ENCODE measurements around the gene HOXA7.

Gene HOXA7

DNA sequence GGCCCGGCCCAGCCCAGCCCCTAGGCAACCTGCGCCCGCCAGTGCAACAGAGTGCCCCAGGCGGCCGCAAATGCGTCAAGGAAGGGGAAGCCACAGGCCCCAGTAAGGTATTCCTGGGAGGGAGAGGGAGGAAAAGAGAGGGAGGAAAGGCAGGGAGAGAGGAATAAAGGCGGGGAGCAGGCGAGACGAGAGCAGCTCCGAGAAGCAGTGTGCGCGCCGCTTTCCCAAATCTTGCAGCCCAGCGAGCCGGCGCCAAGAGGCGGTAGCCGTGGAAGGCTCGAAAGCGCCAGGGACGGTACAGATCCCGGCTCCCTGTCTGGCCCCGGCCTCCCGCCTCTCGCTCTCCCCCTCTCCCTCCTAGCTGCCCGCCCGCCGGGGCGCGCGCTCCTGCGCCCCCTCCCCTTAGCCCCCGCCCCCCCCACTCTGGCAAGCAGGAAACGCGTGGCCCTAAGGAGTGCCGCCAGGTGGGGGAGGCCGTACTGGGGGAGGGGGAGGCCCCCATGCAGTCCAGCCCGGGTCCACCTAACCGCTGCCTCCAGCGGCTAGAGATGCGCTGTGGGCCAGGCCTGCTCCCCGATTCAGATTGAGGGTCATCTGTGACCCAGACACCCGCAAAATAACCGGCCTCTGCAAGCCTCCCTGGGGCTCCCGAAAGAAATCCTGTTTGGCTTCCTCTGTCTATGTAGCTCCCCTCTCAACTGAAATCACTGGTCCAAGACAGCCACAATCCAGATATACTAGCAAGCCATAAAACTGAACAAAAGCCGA lies 13.4 kb upstream of the HOXA7 start:
- Histone ChIP-seq H3K36me3 (ENCODE audit: control insufficient read depth, insufficient read depth, low read length) (no peaks in the 10 kb centered on the region), H3K9ac (ENCODE audit: low read depth, low read length) (no peak overlapping the region), H3K4me3 (ENCODE audit: low read depth, low read length) (peak overlapping the region; percentile 32), H3K27me3 (ENCODE audit: control insufficient read depth, insufficient read depth, low read length) (peaks cover 96% of the 10 kb centered on the region), H3K4me1 (ENCODE audit: control insufficient read depth, insufficient read depth, low read length) (no peaks in the 10 kb centered on the region), H3K9me3 (ENCODE audit: control insufficient read depth, insufficient read depth, low read length) (no peaks in the 10 kb centered on the region)

DNA sequence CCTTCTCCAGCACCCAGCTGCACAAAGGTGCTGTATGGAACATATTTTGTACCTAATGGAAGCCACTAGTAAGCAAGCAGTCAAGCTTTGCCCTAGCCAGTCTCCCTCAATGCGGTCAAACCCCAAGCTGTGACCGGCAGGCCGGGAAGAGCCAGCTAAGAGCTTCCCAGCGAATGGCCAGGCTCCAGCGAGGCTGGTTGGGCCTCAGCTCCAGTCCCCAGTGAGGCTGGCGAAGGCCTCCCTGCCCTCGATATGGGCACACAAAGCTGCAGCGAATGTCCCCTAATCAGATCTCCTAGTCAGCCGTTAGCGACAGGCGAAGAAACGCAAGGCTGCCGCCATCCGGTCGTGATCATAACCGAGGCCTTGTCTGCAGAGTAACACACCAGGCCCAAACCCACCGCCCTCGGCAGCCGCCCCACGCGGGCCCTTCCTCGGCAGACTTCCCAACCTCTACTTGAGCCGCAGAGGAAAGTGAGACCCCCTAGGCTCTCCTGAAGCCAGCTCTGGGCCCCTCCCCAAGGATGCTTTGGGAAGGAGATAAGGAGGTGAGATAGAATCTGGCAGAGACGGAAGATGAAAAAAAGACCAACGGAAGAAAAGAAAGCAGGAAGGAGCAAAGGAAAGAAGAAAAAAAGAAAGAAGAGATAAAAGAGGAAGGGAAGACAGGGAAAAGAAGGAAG lies 11.9 kb upstream of the HOXA7 start:
- H3K36me3 ChIP-seq (ENCODE audit: control insufficient read depth, insufficient read depth, low read length), result no peaks in the 10 kb centered on the region
- no peaks in the 10 kb centered on the region for H3K4me1 ChIP-seq (ENCODE audit: control insufficient read depth, insufficient read depth, low read length)
- no peaks in the 10 kb centered on the region for H3K9me3 ChIP-seq (ENCODE audit: control insufficient read depth, insufficient read depth, low read length)
- H3K27me3 ChIP-seq (ENCODE audit: control insufficient read depth, insufficient read depth, low read length), result peaks cover 98% of the 10 kb centered on the region
- H3K4me3 ChIP-seq (ENCODE audit: low read depth, low read length), result peak overlapping the region; percentile 33
- H3K9ac ChIP-seq (ENCODE audit: low read depth, low read length), result no peak overlapping the region

- H3K9me3 ChIP-seq (ENCODE audit: control insufficient read depth, insufficient read depth, low read length), result no peaks in the 10 kb centered on the region
- no peak overlapping the region for H3K9ac ChIP-seq (ENCODE audit: low read depth, low read length)
- peaks cover 98% of the 10 kb centered on the region for H3K27me3 ChIP-seq (ENCODE audit: control insufficient read depth, insufficient read depth, low read length)
- no peaks in the 10 kb centered on the region for H3K4me1 ChIP-seq (ENCODE audit: control insufficient read depth, insufficient read depth, low read length)
- H3K4me3 ChIP-seq (ENCODE audit: low read depth, low read length), result no peak overlapping the region
- H3K36me3 ChIP-seq (ENCODE audit: control insufficient read depth, insufficient read depth, low read length), result no peaks in the 10 kb centered on the region
Observed at GRCh38 chr7:27167916-27168264, 11.4 kb upstream of the HOXA7 start.

GRCh38 chr7:27166531-27167505 lies 10.3 kb upstream of the HOXA7 start:
- no peaks in the 10 kb centered on the region for H3K4me1 ChIP-seq (ENCODE audit: control insufficient read depth, insufficient read depth, low read length)
- no peaks in the 10 kb centered on the region for H3K9me3 ChIP-seq (ENCODE audit: control insufficient read depth, insufficient read depth, low read length)
- H3K4me3 ChIP-seq (ENCODE audit: low read depth, low read length), result peak overlapping the region; percentile 8
- H3K9ac ChIP-seq (ENCODE audit: low read depth, low read length), result no peak overlapping the region
- H3K27me3 ChIP-seq (ENCODE audit: control insufficient read depth, insufficient read depth, low read length), result peaks cover 98% of the 10 kb centered on the region
- H3K36me3 ChIP-seq (ENCODE audit: control insufficient read depth, insufficient read depth, low read length), result no peaks in the 10 kb centered on the region

DNA sequence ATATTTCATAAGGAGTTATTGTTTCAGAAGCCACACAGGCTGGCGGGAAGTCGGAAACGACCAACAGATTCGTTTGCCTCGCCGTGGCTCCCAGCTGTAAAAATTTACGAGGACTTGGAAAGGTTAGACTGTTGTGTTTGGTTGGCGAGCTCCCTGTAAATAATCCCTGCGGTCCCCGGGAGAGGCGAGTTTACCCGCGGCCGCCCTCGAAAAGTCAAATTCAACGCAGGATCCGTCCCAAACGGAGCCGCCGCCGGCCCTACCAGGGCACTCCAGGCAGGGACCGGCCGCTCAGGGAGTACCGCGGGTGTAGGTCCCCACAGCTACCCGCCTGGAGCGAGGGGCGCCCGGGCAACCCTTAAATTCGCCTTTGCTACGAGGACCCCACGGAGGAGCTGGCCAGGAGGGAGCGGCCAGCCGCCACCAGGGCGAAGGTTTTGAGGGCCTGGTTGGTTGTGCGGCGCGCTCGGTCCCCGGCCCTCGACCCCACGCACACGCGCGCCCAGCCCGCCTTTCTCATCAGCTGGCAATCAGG lies 9.6 kb upstream of the HOXA7 start:
- Histone ChIP-seq H3K27me3 (ENCODE audit: control insufficient read depth, insufficient read depth, low read length) (peaks cover 96% of the 10 kb centered on the region), H3K9ac (ENCODE audit: low read depth, low read length) (no peak overlapping the region), H3K9me3 (ENCODE audit: control insufficient read depth, insufficient read depth, low read length) (no peaks in the 10 kb centered on the region), H3K4me3 (ENCODE audit: low read depth, low read length) (peak overlapping the region; percentile 18), H3K4me1 (ENCODE audit: control insufficient read depth, insufficient read depth, low read length) (no peaks in the 10 kb centered on the region), H3K36me3 (ENCODE audit: control insufficient read depth, insufficient read depth, low read length) (no peaks in the 10 kb centered on the region)

- H3K36me3 ChIP-seq (ENCODE audit: control insufficient read depth, insufficient read depth, low read length), result no peaks in the 10 kb centered on the region
- H3K4me3 ChIP-seq (ENCODE audit: low read depth, low read length), result peak within 1 kb of the TSS; percentile 18
- peaks cover 96% of the 10 kb centered on the region for H3K27me3 ChIP-seq (ENCODE audit: control insufficient read depth, insufficient read depth, low read length)
- H3K9ac ChIP-seq (ENCODE audit: low read depth, low read length), result no peak within 1 kb of the TSS
- no peaks in the 10 kb centered on the region for H3K9me3 ChIP-seq (ENCODE audit: control insufficient read depth, insufficient read depth, low read length)
- no peaks in the 10 kb centered on the region for H3K4me1 ChIP-seq (ENCODE audit: control insufficient read depth, insufficient read depth, low read length)
Observed at GRCh38 chr7:27165089-27165995, 8.9 kb upstream of the HOXA7 start, which contains the start of gene HOXA9. TSS of gene HOXA9 (minus strand) at chr7:27165537. CDS start at chr7:27165457, 80 bp downstream.

DNA sequence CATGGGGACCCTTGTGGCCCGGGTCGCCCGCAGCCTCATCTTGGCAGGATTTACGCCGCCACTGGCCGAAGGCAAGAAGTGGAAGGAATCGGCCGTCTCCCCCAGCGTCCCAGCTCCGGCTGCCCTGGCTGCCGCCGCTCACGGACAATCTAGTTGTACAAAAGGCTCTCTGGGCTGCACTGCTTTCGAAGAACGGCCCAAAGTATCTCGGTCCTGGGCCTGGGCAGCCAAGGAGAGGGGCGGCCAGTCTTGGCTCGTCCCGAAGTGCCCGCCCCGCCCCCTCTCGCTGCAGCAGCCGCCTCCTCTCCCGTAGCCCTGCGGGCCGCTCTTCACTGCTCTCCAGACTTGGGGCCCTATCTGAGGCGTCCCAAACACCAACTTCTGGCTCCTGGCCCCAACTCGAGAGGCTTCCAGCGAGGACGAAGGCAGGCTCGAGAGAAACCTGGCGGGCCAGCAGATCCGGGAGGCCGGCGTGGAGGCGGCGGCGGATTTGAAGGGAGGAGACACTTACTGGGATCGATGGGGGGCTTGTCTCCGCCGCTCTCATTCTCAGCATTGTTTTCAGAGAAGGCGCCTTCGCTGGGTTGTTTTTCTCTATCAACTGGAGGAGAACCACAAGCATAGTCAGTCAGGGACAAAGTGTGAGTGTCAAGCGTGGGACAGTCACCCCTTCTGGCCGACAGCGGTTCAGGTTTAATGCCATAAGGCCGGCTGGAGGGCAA lies 8.1 kb upstream of the HOXA7 start:
- no peak overlapping the region for H3K9ac ChIP-seq (ENCODE audit: low read depth, low read length)
- H3K4me1 ChIP-seq (ENCODE audit: control insufficient read depth, insufficient read depth, low read length), result no peaks in the 10 kb centered on the region
- no peaks in the 10 kb centered on the region for H3K9me3 ChIP-seq (ENCODE audit: control insufficient read depth, insufficient read depth, low read length)
- no peaks in the 10 kb centered on the region for H3K36me3 ChIP-seq (ENCODE audit: control insufficient read depth, insufficient read depth, low read length)
- peak overlapping the region; percentile 12 for H3K4me3 ChIP-seq (ENCODE audit: low read depth, low read length)
- H3K27me3 ChIP-seq (ENCODE audit: control insufficient read depth, insufficient read depth, low read length), result peaks cover 97% of the 10 kb centered on the region

- H3K4me3 ChIP-seq (ENCODE audit: low read depth, low read length), result peak overlapping the region; percentile 12
- peaks cover 98% of the 10 kb centered on the region for H3K27me3 ChIP-seq (ENCODE audit: control insufficient read depth, insufficient read depth, low read length)
- no peaks in the 10 kb centered on the region for H3K9me3 ChIP-seq (ENCODE audit: control insufficient read depth, insufficient read depth, low read length)
- no peaks in the 10 kb centered on the region for H3K36me3 ChIP-seq (ENCODE audit: control insufficient read depth, insufficient read depth, low read length)
- H3K9ac ChIP-seq (ENCODE audit: low read depth, low read length), result no peak overlapping the region
- H3K4me1 ChIP-seq (ENCODE audit: control insufficient read depth, insufficient read depth, low read length), result no peaks in the 10 kb centered on the region
Observed at GRCh38 chr7:27164045-27164366, 7.5 kb upstream of the HOXA7 start.

- Histone ChIP-seq H3K9me3 (ENCODE audit: control insufficient read depth, insufficient read depth, low read length) (no peaks in the 10 kb centered on the region), H3K9ac (ENCODE audit: low read depth, low read length) (no peak overlapping the region), H3K27me3 (ENCODE audit: control insufficient read depth, insufficient read depth, low read length) (peaks cover 98% of the 10 kb centered on the region), H3K36me3 (ENCODE audit: control insufficient read depth, insufficient read depth, low read length) (no peaks in the 10 kb centered on the region), H3K4me1 (ENCODE audit: control insufficient read depth, insufficient read depth, low read length) (no peaks in the 10 kb centered on the region), H3K4me3 (ENCODE audit: low read depth, low read length) (peak overlapping the region; percentile 12)
Observed at GRCh38 chr7:27163288-27164044, 7.0 kb upstream of the HOXA7 start.
